Spinal cord (tissue), 10 donors: ENCODE results near the gene OTUD7B. TPM values are rescaled to one million over a fixed set of nuclear protein-coding genes. Genes with fewer than 3 reads are reported as not detected.

Experiments used
- DNase-seq, 6 donors: peaks; one replicate each; pipeline versions ENCODE4 v3.0.0 to v3.0.0-alpha.2; 2013 to 2015; ENCODE audit warnings: low spot score in 6 of 6, low read depth in 4 of 6
- H3K27ac ChIP-seq: one replicate; pipeline ENCODE4 v1.5.1; 2013; ENCODE audit warnings: low read depth, low read length, control low read depth
- H3K27me3 ChIP-seq: one replicate; pipeline ENCODE4 v1.6.1; 2013; ENCODE audit warnings: low read length; ENCODE audit not compliant: control insufficient read depth, insufficient read depth
- H3K36me3 ChIP-seq: one replicate; pipeline ENCODE4 v1.6.1; 2013; ENCODE audit warnings: low read length; ENCODE audit not compliant: control insufficient read depth, insufficient read depth
- H3K4me1 ChIP-seq: one replicate; pipeline ENCODE4 v1.6.1; 2013; ENCODE audit warnings: low read length; ENCODE audit not compliant: control insufficient read depth, insufficient read depth
- H3K4me3 ChIP-seq: one replicate; pipeline ENCODE4 v1.5.1; 2013; ENCODE audit warnings: low read depth, low read length, control low read depth
- H3K9me3 ChIP-seq: one replicate; pipeline ENCODE4 v1.6.1; 2013; ENCODE audit warnings: low read length; ENCODE audit not compliant: control insufficient read depth, insufficient read depth
- WGBS: methylation state at CpG from one replicate; pipeline ENCODE4 v1.1.5; 2013; ENCODE audit warnings: missing lambda C conversion rate; ENCODE audit not compliant: insufficient coverage; 5-methylcytosine and 5-hydroxymethylcytosine counted together
- polyA plus RNA-seq, 2 donors: library from polyadenylated mRNA; unstranded; fragments of 120-200 nt; gene quantifications; one replicate each; pipeline ENCODE4 v1.2.1, GENCODE V29; 2013; ENCODE audit not compliant: insufficient read length in 2 of 2
- total RNA-seq, 2 donors: library from RNA; depleted of rRNA in 1 of 2; stranded (reverse); fragments of 120-200 nt in 1 of 2; fragments of >200 nt in 1 of 2; gene quantifications; one replicate each; pipeline versions ENCODE4 v1.2.3 to v1.2.4, GENCODE V29; 2013 to 2014
- donor health status: healthy.

Gene OTUD7B
- total and polyA plus RNA-seq, 4 donors = 14.4 to 17.2 (median 14.8) TPM

DNA sequence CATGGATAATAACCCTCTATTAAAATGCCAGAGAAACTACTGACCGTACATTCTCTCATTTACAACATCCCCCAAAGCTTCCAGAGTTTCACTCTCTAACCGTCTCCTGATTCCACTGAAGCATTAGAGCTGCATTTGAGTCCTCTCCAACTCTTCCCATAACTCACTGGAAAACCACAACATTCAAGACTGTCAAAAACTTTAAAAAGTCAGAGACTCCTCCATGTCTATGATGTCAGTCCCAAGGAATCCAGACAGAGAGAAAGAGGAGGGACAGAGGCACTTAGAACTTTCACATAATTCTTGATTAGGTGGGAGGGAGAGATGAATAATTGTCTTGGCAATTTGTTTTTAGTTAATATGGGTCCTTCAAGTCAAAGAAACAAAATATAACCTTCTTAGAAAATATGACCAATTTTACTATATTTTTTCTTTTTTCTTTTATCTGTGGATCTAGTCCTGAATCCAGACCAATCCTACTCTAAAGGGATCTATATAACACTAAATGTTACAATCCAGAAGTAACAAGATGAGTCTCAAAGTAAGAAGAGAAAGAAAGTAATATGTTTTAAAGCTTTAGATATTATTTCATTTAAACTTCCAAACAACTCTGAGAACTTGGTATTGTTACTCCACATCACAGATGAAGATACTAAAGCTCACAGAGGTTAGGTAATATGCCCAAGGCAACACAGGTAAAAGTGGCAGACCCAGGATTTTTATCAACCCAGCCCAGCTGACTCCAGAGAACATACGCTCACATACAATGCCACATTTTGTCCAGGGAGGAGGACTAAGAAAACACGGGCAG lies 23.8 kb downstream of the OTUD7B start:
- Histone ChIP-seq H3K4me3 (no peak overlapping the region), H3K4me1 (no peaks in the 10 kb centered on the region), H3K9me3 (no peaks in the 10 kb centered on the region), H3K27ac (no peak overlapping the region), H3K27me3 (no peaks in the 10 kb centered on the region), H3K36me3 (peaks cover 3% of the 10 kb centered on the region)
- 81% methylated on average over 3 of the region's 4 CpGs for WGBS
- DNase-seq = peak in 1 of 6 donors; percentile 43

DNA sequence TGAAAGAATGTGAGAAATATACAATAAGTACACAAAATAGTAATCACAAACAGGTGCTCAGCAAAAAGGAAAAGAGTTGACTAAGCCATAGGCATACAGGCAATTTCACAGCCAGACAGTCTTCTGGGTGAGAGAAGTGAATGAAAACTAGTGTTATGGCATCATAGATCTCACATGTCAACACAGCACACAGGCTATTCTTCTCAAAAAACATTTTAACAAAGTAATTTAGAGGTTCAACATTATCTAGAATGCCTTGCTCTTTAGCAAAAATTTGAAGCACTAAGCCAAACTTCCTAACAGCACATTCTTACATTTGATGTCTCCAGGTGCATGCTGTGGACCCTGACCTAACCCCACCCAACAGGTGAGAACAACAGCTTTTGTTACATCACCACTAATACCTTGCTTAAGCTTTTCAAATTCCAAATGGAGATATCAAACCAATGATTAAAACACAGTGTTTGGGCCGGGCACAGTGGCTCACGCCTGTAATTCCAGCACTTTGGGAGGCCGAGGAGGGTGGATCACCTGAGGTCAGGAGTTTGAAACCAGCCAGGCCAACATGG lies 30.5 kb downstream of the OTUD7B start:
- no peak for DNase-seq
- no peaks in the 10 kb centered on the region for H3K9me3 ChIP-seq
- no peaks in the 10 kb centered on the region for H3K27me3 ChIP-seq
- H3K36me3 ChIP-seq = peaks cover 15% of the 10 kb centered on the region
- H3K4me1 ChIP-seq = no peaks in the 10 kb centered on the region
- 90% methylated on average over 3 of the region's 3 CpGs for WGBS
- H3K27ac ChIP-seq = no peak overlapping the region
- no peak overlapping the region for H3K4me3 ChIP-seq

DNA sequence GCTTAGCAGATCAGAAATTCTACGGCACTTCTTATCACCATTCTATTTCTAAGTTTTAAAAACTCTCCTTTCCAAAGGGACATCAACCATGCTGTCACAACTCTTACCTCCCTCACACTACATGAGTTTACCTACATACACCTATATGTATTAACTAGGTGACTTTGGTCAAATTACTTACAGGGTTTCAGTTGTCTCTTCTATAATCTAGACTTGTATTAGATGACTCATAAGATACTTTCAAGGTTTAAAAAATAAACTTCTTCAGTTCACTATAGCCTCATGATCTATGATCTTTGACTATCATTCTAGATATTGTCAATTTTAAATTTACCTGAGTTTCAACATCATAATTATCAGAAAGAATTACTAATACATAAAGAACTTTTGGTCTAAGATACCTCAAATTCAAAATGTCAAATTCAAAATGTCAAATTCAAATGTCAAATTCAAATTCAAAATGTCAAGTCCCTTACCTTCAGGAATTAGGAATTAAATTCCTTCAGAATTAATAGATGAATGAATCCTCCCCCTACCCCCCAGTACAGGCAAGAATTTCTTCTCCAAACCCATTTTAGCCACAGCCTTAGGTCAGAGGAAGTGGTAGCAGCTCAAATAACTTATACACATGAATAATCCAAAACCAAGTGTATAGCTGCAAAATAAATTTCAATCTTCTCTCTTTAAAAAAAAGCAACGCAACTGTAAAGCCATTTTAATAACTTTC lies 31.1 kb downstream of the OTUD7B start:
- DNase-seq = no peak
- H3K4me3 ChIP-seq = no peak overlapping the region
- no peak overlapping the region for H3K27ac ChIP-seq
- WGBS = 80% methylated on average over 1 of the region's 2 CpGs
- H3K4me1 ChIP-seq = no peaks in the 10 kb centered on the region
- H3K36me3 ChIP-seq = peaks cover 18% of the 10 kb centered on the region
- H3K27me3 ChIP-seq = no peaks in the 10 kb centered on the region
- no peaks in the 10 kb centered on the region for H3K9me3 ChIP-seq

DNA sequence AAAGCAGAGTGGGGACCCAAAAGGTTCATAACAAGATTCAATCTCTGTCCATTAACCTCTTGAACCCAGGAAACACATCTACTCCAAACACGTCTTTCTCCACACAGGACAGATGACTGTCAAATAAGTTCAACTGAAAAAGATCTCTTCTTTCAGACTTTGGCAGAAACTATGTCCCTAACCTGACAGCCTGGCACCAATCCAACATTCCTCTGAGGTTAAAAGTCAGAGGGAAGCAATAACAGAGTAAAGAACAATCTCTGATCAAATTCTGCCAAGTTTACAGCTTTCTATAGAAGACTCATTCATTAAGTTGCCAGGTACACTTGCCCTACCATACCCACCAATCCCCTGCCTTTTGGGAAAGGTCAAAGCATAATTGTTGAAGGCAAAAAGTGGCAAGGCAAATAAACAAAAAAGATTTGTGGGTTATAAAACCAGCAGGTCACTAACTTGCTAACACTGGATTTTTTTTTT lies 31.9 kb downstream of the OTUD7B start:
- no peaks in the 10 kb centered on the region for H3K4me1 ChIP-seq
- DNase-seq = no peak
- H3K4me3 ChIP-seq = no peak overlapping the region
- 50% methylated on average over 1 of the region's 1 CpG for WGBS
- H3K9me3 ChIP-seq = no peaks in the 10 kb centered on the region
- no peaks in the 10 kb centered on the region for H3K27me3 ChIP-seq
- peaks cover 24% of the 10 kb centered on the region for H3K36me3 ChIP-seq
- no peak overlapping the region for H3K27ac ChIP-seq

DNA sequence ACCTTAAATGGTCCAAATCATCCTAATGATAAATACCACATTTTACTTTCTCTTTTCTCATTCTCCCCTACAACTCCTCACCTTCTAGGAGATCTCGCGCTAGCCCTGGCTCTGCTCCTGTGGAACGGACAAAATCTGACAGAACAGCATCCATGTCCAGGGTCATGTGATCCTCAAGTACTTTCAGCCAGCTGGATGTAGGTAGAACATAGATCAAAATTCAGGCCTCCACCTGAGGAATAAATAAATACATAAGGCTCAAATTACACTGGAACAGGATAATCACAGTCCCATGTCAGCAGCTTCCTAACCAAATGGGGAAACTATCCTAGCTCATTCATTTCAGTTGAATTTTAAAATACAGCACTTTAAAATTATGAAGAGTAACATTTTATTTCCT lies 33.2 kb downstream of the OTUD7B start:
- peaks cover 31% of the 10 kb centered on the region for H3K36me3 ChIP-seq
- H3K4me1 ChIP-seq = no peaks in the 10 kb centered on the region
- 95% methylated on average over 3 of the region's 3 CpGs for WGBS
- H3K4me3 ChIP-seq = no peak overlapping the region
- H3K9me3 ChIP-seq = no peaks in the 10 kb centered on the region
- H3K27ac ChIP-seq = no peak overlapping the region
- no peaks in the 10 kb centered on the region for H3K27me3 ChIP-seq
- DNase-seq = no peak

DNA sequence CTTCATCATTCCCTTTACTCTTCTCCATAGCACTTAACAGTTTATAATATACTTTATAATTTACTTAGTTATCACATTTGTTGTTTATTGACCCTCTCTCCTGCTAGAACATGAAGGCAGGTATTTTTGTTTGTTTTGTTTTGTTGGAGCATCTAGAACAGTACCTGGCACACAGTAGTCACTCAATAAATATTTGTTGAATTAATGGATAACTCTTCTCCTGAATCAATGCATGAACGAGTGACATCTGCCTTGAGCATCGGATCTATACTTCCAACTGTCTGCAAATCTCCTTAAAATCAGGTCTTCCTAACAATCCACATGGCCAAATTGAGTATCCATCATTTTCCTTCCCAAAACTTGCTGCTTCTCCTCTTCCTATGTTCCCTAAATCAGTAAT lies 38.0 kb downstream of the OTUD7B start:
- H3K27ac ChIP-seq = no peak overlapping the region
- 83% methylated on average over 2 of the region's 2 CpGs for WGBS
- H3K27me3 ChIP-seq = no peaks in the 10 kb centered on the region
- H3K4me1 ChIP-seq = no peaks in the 10 kb centered on the region
- H3K36me3 ChIP-seq = peaks cover 37% of the 10 kb centered on the region
- H3K9me3 ChIP-seq = no peaks in the 10 kb centered on the region
- DNase-seq = no peak
- no peak overlapping the region for H3K4me3 ChIP-seq

DNA sequence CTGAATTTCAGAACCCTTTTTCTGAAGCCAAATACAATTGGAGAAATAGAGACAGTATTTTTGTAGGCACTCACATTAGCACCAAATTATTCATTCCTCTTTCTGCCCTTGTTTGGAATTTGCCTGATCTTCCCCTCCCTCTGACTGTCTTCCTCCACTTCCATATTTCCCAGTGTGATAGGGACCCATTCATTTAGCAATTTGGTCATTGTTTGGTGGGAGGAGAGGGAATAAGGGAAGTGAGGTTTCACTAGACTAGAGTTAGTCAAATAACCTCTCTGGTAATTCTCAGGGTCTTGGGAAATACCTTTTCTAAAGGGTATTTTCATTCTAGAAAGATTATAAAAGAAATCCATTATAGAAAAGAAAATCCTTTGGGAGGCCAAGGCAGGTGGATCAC lies 42.9 kb downstream of the OTUD7B start:
- Histone ChIP-seq H3K9me3 (no peaks in the 10 kb centered on the region), H3K27me3 (no peaks in the 10 kb centered on the region), H3K4me1 (no peaks in the 10 kb centered on the region), H3K27ac (no peak overlapping the region), H3K36me3 (peaks cover 33% of the 10 kb centered on the region), H3K4me3 (no peak overlapping the region)
- no peak for DNase-seq

DNA sequence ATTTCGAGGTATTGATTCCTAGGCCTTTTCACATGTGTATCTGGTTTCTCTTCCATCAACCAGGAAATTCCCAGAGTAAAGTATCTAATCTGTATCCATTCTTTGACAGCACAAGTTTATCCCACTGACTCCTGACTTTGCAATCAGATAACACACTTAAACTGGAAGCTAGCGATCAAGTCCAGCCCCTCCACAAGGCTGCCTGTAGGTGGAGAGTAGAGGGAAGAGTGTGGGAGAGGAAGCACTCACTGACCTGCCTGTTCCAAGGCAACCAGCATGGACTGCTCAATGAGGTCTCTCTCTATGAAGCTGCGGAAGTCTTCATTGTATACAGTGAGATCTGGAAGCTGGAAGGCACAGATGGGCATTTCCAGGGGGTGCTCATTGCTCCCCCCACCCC lies 43.5 kb downstream of the OTUD7B start:
- Histone ChIP-seq H3K36me3 (peaks cover 33% of the 10 kb centered on the region), H3K27me3 (no peaks in the 10 kb centered on the region), H3K4me1 (no peaks in the 10 kb centered on the region), H3K27ac (no peak overlapping the region), H3K4me3 (no peak overlapping the region), H3K9me3 (no peaks in the 10 kb centered on the region)
- DNase-seq = no peak
- no CpG with 5 or more reads among the region's 3 CpGs for WGBS

DNA sequence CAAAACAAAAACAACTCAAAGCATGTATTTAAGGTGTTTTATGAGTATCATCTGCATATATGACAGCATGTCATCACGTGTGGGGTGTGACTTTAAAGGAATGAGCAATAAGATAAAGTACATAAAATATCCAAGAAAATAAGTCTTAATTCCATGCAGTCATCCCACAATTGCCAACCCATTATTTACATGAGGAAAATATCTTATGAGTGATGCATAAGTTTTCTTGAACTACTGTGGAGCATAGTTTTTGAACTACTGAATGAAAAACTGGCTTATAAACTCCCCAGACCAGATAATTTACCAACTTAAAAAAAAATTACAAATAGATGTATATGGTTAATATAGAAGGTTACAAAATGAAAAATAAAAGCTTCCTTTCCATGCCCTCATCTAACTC lies 44.1 kb downstream of the OTUD7B start:
- Histone ChIP-seq H3K9me3 (no peaks in the 10 kb centered on the region), H3K4me3 (no peak overlapping the region), H3K27me3 (no peaks in the 10 kb centered on the region), H3K4me1 (no peaks in the 10 kb centered on the region), H3K36me3 (peaks cover 33% of the 10 kb centered on the region), H3K27ac (no peak overlapping the region)
- WGBS = no CpG with 5 or more reads among the region's 1 CpG
- DNase-seq = no peak
